ENCODE measurements around the gene PIK3C2G.
A peak's percentile ranks its signal among the peaks of the same experiment; 100 is the strongest.

The PIK3C2G gene

GRCh38 chr12:18564306-18564705 is 303.0 kb downstream of the PIK3C2G start:
- no peak for TF ChIP-seq CTCF (IDR thresholded peaks at IDR 0.05; ENCODE audit: low read depth, low read length)
- no peak overlapping the region for H3K4me3 ChIP-seq (replicated peaks in 1 of 2; ENCODE audit: low read depth in 2 of 2, low read length in 2 of 2)
- DNase-seq (ENCODE audit: low read depth in 2 of 2): no peak

- no peak for TF ChIP-seq CTCF (IDR thresholded peaks at IDR 0.05; ENCODE audit: low read depth, low read length)
- no peak overlapping the region for H3K4me3 ChIP-seq (replicated peaks in 1 of 2; ENCODE audit: low read depth in 2 of 2, low read length in 2 of 2)
- DNase-seq (ENCODE audit: low read depth in 2 of 2): no peak
These were observed 306.5 kb downstream of the PIK3C2G start for GRCh38 chr12:18567787-18568186.

- no peak overlapping the region for H3K4me3 ChIP-seq (replicated peaks in 1 of 2; ENCODE audit: low read depth in 2 of 2, low read length in 2 of 2)
- no peak for TF ChIP-seq CTCF (IDR thresholded peaks at IDR 0.05; ENCODE audit: low read depth, low read length)
- no peak for DNase-seq (ENCODE audit: low read depth in 2 of 2)
These were observed 309.2 kb downstream of the PIK3C2G start for GRCh38 chr12:18570543-18570942.

- no peak for TF ChIP-seq CTCF (IDR thresholded peaks at IDR 0.05; ENCODE audit: low read depth, low read length)
- H3K4me3 ChIP-seq (replicated peaks in 1 of 2; ENCODE audit: low read depth in 2 of 2, low read length in 2 of 2): no peak overlapping the region
- DNase-seq (ENCODE audit: low read depth in 2 of 2): peak in 1 of 2 donors; percentile 55
These were observed 314.8 kb downstream of the PIK3C2G start for GRCh38 chr12:18576104-18576626.

GRCh38 chr12:18576648-18577047 is 315.3 kb downstream of the PIK3C2G start:
- no peak for DNase-seq (ENCODE audit: low read depth in 2 of 2)
- no peak overlapping the region for H3K4me3 ChIP-seq (replicated peaks in 1 of 2; ENCODE audit: low read depth in 2 of 2, low read length in 2 of 2)
- no peak for TF ChIP-seq CTCF (IDR thresholded peaks at IDR 0.05; ENCODE audit: low read depth, low read length)

GRCh38 chr12:18578191-18578590 is 316.9 kb downstream of the PIK3C2G start:
- DNase-seq (ENCODE audit: low read depth in 2 of 2): peak; percentile 16 to 60
- TF ChIP-seq CTCF (IDR thresholded peaks at IDR 0.05; ENCODE audit: low read depth, low read length): no peak
- no peak overlapping the region for H3K4me3 ChIP-seq (replicated peaks in 1 of 2; ENCODE audit: low read depth in 2 of 2, low read length in 2 of 2)

- TF ChIP-seq CTCF (IDR thresholded peaks at IDR 0.05; ENCODE audit: low read depth, low read length): no peak
- DNase-seq (ENCODE audit: low read depth in 2 of 2): peak in 1 of 2 donors; percentile 8
- no peak overlapping the region for H3K4me3 ChIP-seq (replicated peaks in 1 of 2; ENCODE audit: low read depth in 2 of 2, low read length in 2 of 2)
These were observed 319.0 kb downstream of the PIK3C2G start for GRCh38 chr12:18580291-18580690.
